Liver (tissue), 3 donors: ENCODE results near the gene MEI4.

Source experiments
- RAD21 ChIP-seq, 2 donors: IDR thresholded peaks; 2 replicates each; pipeline ENCODE4 v1.6.1; 2016; ENCODE audit warnings: antibody characterized with exemption in 2 of 2, mild to moderate bottlenecking in 2 of 2
- REST ChIP-seq: IDR thresholded peaks from 2 replicates; pipeline ENCODE4 v1.6.1; 2016; ENCODE audit warnings: antibody characterized with exemption, mild to moderate bottlenecking
- RXRA ChIP-seq, 2 donors: IDR thresholded peaks; 2 replicates each; pipeline ENCODE4 v1.6.1; 2017 to 2018; ENCODE audit warnings: antibody characterized with exemption in 2 of 2, mild to moderate bottlenecking in 1 of 2
- TAF1 ChIP-seq: conservative IDR thresholded peaks from 2 replicates; pipeline ENCODE4 v1.6.1; 2016; ENCODE audit warnings: antibody characterized with exemption, mild to moderate bottlenecking
- ZBTB33 ChIP-seq: IDR thresholded peaks from 2 replicates; pipeline ENCODE4 v1.6.1; 2016; ENCODE audit warnings: antibody characterized with exemption
- TF ChIP-seq, protein P1 (sequence below): fragments of 150-350 bp; IDR thresholded peaks from 2 replicates; pipeline ENCODE4 v1.5.1; 2017; ENCODE audit warnings: improper control_type of control experiment, low read depth, low read length; ENCODE audit not compliant: missing input control
- donor health status: healthy.
- donor health status: healthy.

- TF ChIP-seq, protein P1, sequence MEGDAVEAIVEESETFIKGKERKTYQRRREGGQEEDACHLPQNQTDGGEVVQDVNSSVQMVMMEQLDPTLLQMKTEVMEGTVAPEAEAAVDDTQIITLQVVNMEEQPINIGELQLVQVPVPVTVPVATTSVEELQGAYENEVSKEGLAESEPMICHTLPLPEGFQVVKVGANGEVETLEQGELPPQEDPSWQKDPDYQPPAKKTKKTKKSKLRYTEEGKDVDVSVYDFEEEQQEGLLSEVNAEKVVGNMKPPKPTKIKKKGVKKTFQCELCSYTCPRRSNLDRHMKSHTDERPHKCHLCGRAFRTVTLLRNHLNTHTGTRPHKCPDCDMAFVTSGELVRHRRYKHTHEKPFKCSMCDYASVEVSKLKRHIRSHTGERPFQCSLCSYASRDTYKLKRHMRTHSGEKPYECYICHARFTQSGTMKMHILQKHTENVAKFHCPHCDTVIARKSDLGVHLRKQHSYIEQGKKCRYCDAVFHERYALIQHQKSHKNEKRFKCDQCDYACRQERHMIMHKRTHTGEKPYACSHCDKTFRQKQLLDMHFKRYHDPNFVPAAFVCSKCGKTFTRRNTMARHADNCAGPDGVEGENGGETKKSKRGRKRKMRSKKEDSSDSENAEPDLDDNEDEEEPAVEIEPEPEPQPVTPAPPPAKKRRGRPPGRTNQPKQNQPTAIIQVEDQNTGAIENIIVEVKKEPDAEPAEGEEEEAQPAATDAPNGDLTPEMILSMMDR = no peak
- TF ChIP-seq RAD21 (IDR thresholded peaks at IDR 0.05) (no peak), TAF1 (no peak), ZBTB33 (no peak), REST (no peak), RXRA (IDR thresholded peaks at IDR 0.05) (no peak)
Measured at GRCh38 chr6:77879527-77879926, 226.7 kb downstream of the MEI4 start.
